Fibroblast of mammary gland (primary cell): ENCODE measurements around the gene FAM83G.

Experiments used
- DNase-seq: peaks from one replicate; pipeline ENCODE4 v3.0.0-alpha.2; 2010; ENCODE audit warnings: low read depth
- H3K4me3 ChIP-seq: 2 replicates; pipeline ENCODE4 v1.5.1; 2011; ENCODE audit warnings: low read depth, mild to moderate bottlenecking, low read length, moderate library complexity; ENCODE audit not compliant: control insufficient read depth
- CTCF ChIP-seq: conservative IDR thresholded peaks from 2 replicates; pipeline ENCODE4 v1.5.1; 2011; ENCODE audit warnings: low read depth, low read length, inconsistent platforms; ENCODE audit not compliant: control insufficient read depth, insufficient read depth

Gene FAM83G

GRCh38 chr17:18950944-18951905 is 53.3 kb downstream of the FAM83G start:
- H3K4me3 ChIP-seq: no peak overlapping the region
- no peak for TF ChIP-seq CTCF

GRCh38 chr17:18950346-18950745 is 54.2 kb downstream of the FAM83G start:
- no peak for TF ChIP-seq CTCF
- DNase-seq: no peak

More at GRCh38 chr17:18950944-18951905, 53.3 kb downstream of the FAM83G start:
- DNase-seq: no peak

GRCh38 chr17:18949566-18949965 is 55.0 kb downstream of the FAM83G start:
- no peak for DNase-seq
- no peak for TF ChIP-seq CTCF
- no peak overlapping the region for H3K4me3 ChIP-seq

More at GRCh38 chr17:18950346-18950745, 54.2 kb downstream of the FAM83G start:
- H3K4me3 ChIP-seq: no peak overlapping the region

GRCh38 chr17:18948476-18949006 is 56.0 kb downstream of the FAM83G start:
- TF ChIP-seq CTCF: no peak
- DNase-seq: no peak
- no peak overlapping the region for H3K4me3 ChIP-seq

GRCh38 chr17:18947866-18948265 is 56.7 kb downstream of the FAM83G start:
- H3K4me3 ChIP-seq: no peak overlapping the region
- TF ChIP-seq CTCF: no peak
- no peak for DNase-seq

GRCh38 chr17:18946536-18946935 is 58.0 kb downstream of the FAM83G start:
- TF ChIP-seq CTCF: no peak
- DNase-seq: no peak
- no peak overlapping the region for H3K4me3 ChIP-seq
